SW 1271 (cell line): Measurements from ENCODE around the gene LIFR.
"Not testable (repeated sequence)": the region's sequence is repeated elsewhere in the genome, so short reads cannot be mapped to it uniquely, and the experiment has no call there.

Experiments used
- DNase-seq, 2 experiments: peaks; one replicate each; lab custom pipeline; 2025; lab: John Stamatoyannopoulos, UW

Gene LIFR

DNA sequence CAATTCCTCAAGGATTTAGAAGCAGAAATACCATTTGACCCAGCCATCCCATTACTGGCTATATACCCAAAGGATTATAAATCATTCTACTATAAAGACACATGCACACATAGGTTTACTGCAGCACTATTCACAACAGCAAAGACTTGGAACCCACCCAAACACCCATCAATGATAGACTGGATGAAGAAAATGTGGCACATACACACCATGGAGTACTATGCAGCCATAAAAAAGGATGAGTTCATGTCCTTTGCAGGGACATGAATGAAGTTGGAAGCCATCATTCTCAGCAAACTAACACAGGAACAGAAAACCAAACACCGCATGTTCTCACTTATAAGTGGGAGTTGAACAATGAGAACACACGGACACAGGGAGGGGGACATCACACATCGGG lies 39.8 kb downstream of the LIFR start:
- DNase-seq, result not testable (repeated sequence)

DNA sequence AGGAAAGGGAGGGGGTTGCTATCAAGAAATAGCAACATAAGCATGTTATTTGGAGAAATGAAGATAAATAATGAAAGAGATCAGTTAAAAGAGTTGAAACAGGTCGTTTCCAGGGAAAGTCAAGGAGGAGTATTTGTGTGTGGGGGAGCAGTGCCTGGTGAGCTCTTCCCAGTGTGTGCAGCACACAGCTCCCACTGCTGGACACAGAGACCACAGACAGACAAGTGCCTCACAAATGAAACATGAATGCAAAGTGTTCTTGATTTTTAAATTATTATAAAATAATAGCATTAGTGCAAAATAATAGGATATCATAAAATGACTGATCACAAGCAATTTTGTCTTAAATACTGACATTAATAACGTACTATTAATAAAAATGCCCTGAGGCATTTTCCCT lies 40.8 kb downstream of the LIFR start:
- DNase-seq, result peak in 1 of 2 experiments; percentile 13

DNA sequence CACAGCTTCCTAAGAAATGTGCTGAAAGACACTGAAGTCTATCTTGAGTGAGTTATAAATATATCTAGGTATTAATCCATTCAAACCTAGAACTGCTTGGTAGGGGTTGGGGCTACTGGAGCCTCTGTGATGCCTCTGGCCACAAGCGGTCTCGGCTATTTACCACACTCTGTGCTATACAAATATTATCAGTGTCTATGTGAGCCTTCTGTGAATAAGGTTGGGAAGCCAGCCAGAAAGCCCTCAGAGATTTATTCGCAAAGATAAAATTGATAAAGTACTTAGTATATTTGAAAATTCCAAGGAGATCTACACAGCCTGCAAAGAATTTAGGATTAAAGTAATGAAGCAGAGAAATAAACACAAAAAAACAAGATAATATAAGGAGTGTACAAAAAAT lies 41.4 kb downstream of the LIFR start:
- no peak for DNase-seq

DNA sequence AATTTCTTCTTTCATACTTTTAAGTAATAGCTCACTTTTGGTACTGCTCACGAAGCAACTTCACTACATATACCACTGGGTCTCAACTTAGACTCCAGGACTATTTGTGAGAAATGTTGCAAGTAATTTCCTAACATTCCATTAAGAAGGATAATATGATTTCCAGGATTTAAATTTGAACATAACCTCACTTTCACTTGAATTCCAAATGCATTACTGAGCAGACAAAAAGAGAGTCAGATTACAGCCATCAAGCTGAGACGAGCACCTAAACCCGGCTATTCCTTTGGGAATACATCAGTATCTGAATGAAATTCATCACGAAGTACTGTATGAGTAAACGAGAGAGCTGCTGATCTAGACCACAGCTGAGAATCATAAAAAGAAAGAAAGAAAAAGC lies 47.3 kb downstream of the LIFR start:
- no peak for DNase-seq

DNA sequence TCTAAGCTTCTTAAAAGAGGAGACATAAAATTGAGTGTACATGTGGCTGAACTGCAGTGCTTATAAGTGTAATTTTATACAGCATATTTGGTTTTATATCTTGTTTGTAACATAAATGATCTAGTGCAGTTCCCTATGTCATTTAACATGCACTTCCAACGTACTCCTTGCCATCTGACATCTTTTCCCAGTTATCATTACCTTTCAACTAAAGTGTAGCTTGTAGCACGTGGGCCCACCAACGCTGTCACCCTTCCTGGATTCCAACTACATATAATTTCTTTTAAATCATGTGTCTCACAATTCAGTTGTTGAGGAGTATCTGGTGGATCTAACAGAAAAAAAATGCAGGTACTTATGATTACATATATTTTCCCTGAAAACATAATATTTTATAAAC lies 50.1 kb downstream of the LIFR start:
- no peak for DNase-seq

DNA sequence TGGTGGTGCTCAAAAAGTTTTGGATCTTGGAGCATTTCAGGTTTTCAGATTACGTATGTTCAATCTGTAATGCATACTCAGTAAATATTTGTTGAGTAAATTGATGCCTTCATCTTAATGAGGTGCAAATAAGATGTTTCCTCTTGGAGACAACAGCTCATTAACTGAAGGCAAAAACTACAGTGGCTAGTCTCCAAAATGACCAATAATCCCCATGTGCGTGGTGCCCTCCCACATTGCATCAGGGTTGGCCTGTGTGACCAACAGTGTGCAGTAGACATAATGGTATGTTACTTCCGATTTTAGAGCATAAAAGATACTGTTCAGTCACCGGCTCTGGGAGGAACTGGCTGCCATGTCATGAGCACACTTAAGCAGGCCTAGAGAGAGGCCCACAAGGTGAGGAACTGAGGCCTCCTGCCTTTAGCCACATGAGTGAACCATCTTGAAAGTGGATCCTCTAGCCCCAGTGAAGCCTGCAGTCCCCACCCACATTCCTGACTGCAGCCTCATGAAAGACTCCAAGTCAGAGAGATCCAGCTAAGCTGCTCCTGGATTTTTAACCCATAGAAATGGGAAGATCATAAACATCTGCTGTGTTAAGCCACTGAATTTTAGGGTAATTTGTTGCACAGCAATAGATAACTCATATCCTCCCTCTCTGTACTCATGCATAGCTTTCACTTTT lies 55.7 kb downstream of the LIFR start:
- DNase-seq, result no peak

DNA sequence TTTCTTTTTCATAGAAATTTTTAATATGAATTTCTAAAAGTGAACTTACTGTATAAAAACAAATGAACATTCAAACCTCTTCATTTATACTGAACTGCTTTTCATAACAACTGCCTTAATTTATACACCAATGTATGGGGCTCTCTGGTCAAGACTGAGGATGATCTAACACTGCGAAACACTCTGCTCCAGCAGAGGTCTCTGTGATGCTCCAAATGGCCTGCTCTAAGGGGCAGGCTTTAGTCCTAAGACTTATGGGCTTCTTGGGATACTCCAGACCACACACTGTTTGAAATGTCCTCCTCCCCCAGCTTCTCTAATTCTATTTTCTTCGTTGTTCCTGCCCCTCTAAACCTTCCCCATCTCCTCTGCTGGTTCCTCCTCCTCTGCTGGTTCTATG lies 58.5 kb downstream of the LIFR start:
- peak in 1 of 2 experiments; percentile 30 for DNase-seq

DNA sequence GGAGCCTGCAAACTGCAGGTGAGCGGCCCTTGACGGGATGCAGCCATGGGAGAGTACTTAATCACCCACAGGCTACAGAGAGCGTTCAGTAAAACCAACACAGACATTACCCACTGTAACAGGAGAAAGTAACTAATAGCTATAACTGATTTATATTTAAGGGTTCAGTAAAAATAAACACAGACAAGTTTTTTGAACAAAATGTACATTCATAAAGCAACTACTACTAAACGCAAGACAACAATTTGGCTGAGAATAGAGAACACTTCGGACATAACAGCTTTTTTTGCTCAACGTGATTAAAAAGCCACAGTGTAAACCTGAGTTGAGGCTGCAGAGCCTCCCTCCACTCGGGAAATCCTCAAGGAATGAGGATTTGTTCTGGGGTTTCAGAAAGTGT lies 61.7 kb downstream of the LIFR start:
- DNase-seq, result no peak

DNA sequence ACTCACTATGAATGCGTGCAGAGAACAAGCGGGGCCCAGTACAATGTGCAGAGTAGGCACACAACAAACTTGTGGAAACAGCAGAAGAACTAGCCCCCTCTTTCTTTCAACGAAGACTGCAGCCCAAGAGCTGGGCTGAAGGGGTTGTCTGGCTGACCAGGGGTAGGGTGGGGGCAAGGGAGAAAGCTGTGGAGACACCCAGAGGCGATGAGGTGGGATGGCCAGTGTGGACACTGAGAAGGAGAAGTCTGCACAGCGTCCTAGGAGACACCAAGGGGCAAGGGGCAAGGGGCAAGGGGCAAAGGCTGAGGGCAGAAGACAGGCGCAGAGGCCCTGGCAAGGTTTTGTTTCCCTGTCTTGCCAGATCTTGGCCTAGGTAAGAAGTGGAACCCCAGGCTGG lies 62.3 kb downstream of the LIFR start:
- DNase-seq, result no peak

DNA sequence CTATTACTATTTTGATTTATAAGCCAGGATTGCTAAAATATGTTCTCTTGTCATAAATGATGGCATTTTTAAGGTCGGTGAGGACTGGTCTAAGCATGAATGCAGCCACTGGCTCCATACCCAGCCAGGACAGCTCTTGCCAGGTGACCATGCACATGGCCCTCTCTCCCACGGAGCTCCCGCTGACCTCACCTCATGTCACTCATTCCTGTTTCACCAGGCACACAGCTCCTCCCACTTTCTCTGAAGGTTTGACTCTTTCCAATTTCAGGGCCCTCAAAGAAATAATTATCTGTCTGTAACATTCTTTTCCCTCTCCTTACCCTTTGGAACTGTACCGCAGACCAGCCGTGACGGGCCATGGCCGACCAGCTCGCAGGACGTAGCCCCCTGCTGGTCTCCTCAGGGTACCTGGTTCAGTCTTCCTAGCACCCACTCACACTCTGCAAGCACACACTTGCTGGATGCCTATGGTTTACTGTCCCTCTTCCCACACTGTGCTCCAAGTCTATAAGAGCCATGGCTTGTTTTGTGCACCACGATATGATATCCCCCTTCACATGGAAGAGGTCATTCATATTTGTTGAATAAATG lies 72.5 kb downstream of the LIFR start:
- DNase-seq, result no peak

DNA sequence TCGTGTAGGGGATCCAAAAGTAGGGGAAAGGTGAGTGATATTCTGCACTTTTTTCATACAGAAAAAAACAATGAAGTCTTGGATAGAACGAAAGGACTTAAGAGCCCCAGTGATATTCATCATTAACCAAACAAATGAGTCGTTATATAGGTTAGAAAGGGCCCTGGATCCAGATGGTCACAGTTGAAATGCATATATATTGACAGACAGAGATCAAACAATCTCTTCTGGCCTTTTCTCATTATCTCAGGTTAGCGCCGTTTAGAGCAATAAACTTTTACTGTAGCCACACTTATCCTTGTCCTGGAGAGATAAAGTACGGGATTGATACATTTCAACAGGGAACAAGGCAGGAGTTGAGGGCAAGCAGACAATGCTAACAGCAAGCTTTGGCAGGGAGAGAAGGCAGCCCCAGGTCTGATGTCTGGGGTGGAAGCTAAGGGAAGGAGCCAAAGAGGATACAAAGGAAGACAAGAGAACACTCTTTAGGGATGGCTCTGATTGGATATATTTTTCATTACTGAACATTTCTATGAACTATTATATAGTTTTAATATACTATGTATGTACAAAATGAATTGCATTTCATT lies 77.0 kb downstream of the LIFR start:
- no peak for DNase-seq

DNA sequence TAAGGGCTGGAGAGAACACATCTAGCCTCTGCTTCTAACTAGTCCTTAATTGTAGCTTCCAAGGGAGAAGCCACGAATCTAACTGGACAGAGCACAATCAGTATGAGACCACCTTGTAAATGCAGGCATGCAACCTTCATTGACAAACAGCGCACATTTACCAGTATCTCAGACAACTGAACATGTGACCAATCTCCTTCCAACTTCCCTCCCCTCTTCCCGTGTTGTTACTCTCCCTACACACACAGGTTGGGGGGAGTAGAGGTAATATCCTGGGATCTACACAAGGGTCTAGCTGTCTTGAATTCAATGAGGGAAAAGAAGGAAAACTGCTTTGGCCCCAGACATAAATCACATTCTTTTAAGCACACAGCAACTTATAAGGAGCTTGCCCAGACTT lies 77.6 kb downstream of the LIFR start:
- DNase-seq, result no peak

DNA sequence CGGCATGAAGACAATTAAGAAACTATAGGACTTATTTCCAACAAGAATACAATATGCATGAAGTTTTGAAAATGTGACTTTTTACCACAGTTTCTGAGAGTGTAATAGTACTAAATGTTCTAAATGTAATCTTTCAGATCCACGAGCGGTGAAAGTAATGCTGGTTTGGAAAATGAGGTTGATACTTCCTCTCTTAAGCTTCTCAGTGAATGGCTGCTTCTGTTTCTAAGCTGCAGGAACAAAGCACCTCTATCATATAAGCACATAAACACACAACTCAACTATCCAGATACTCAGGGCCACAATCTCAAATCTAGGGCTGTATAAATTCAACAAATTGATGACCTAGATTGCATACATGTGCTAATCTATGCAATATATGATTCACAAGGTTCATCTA lies 78.3 kb downstream of the LIFR start:
- no peak for DNase-seq

DNA sequence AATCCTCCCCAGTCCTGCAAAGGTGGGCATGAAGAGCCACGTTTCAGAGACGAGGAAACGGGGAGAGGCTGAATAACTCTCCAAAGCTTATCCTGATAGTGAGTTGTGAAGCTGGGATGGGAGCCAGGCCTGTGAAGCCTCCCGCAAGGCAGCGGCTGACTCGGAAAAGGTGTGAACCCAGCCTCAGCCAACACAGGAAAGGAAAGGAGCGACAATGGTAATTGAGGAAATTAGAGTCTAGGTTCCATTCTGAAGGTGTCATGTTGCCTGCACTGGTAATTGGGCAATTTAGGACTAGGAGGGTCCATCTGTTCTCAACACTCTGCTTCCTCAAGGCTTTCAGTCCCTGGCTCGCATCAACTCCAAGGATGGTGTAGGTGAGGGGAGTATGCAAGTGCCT lies 83.4 kb downstream of the LIFR start:
- DNase-seq, result no peak

DNA sequence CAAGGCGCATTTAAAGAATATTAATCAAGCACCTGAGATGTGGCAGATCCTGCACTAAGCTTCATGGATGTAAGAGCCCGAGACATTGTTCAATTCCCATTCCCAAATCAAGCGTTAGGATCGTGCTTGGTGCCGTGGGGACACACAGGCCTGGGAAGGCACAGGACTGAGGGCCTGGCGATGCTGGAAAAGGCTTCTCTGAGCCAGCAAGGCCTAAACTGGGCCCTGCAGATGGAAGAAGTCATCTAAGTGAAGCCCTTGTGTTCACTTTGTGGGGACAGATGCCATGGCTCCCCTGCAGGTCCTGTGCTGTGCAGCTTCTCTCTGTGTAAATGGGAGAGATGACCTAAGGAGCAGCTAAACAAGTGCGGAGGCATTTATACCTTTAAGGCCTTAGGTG lies 83.9 kb downstream of the LIFR start:
- DNase-seq, result no peak

DNA sequence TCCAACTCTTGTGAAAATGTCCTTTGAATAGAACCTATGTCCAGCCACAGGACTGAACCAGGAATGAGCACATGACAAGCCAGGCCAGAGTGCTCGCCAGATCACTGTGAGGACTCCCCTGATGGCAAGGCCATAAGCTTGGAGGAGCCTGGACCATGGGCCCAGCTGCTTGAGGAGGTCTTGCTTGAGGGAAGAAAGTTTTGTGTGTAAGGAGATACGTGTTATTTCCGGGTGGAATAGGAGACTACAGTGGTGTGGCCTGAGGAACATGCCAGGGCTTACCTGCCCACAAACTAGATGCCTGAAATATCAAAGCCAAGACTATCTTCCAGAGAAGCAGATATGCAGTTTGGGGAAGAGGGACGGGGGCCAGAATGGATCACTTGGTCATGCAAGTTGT lies 84.7 kb downstream of the LIFR start:
- DNase-seq, result no peak

DNA sequence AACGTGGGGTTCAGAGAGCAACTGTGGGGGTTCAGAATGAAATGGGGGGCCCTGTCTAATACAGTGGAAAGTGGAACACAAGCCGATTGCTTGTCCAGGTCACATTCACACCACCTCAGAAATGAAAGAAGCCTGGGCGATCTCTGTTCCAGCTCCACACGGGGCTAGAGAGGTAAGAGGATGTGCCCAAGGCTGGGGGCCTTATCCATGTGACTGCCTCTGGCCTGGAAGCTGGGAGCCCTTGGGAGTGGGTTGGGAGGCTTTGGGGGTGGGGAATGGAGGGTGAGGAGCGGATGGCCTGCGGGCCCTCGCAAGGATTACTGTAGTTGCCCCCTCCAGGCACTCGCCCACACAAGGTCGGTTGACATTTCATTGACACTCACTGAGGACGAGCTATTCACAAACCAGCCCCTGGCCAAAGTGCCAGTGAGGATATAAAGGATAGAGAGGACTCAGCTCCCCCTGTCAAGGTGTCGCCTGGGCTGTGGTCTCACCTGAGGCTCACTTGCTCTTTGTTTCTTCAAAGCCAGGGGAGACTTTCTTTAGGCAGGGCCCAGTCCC lies 86.7 kb downstream of the LIFR start:
- DNase-seq, result no peak

DNA sequence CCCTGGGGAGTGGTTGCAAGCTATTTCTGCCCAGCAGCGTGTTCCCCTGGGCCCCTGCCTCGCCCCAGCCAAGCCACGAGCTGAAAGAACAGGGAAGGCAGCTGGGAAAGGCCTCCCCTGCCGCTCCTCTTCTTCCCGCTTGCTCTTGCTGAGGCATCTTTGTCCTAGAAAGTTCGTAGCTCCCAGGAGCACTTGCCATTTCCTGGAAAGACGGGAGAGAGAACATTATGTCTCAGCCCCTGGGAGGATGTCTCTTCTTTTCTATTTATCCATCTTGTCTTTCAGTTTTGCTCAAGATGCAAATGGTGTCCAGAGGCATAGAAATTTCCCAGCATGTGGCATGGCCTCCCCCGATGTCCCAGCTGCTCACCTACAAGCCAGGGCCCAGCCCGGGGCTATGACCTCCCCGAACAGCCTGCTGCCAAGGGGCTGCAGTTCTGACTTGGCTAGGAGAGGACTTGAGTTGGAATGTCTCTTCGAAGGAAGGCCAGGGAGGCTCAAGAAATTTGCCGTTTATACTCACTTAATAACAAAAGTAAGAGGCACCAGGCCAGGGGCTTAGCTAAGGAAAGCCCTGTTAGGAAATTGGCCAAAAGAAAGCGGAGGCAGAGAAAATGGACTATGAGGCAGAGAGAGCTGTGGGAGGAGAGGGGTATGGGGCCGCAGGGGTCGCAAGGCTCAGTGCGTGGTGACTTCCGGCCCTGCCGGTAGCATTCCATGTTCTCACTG lies 87.3 kb downstream of the LIFR start:
- DNase-seq, result no peak

DNA sequence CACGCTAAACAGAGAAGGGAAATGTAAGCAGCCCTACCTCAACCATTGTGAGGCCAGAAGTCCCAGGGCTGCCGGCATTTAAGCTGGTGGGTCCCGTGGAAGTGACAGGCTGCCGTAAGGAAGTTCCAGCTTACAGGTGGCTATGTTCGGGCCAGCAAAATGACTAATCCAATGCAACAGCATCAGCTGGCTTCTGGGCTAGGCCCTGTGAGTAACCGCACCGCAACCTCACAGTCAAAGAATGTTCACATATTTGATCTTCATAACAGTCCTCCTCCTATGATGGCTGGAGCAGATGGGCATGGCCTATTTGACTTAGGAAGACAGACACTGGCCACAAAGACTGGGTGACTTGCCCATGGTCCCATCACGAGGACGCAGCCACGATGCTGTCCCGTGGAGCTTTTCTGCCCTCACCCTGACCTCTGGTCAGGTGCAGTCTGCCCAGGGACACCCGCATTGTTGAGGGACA lies 88.2 kb downstream of the LIFR start:
- peak; percentile 17 to 42 for DNase-seq

DNA sequence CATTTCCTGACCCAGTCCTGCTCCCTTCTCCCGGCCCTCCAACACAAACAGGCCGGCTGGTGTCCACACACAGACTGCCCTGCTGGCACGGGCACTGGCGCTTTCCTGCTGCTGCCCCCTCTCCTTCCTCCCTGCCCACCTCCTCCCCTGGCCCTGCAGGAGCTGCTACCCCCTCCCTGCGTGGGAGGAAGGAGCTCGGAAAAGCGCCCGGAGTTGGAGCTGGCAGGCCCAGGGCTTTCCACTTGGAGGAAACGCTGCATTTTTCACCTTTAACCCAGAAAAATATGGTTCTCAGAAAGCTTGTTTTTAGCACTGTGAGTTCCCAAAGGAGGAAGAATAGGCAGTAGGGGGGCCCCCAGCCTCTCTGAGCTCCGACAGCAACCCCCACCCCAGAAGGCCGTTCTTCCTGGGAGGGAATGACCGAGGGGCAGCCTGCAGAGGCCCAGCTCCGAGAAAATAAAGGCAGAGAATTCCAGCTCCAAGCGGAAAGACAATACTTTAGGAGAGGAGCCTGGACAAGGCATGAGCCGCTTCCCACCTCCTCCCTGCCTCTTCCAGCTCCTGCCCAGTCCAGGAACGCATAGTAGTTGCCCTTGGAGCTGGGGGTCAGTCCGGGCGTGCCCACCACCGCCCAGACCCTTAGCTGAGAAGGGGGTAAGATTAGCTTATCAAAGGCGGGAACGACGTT lies 88.9 kb downstream of the LIFR start:
- no peak for DNase-seq

DNA sequence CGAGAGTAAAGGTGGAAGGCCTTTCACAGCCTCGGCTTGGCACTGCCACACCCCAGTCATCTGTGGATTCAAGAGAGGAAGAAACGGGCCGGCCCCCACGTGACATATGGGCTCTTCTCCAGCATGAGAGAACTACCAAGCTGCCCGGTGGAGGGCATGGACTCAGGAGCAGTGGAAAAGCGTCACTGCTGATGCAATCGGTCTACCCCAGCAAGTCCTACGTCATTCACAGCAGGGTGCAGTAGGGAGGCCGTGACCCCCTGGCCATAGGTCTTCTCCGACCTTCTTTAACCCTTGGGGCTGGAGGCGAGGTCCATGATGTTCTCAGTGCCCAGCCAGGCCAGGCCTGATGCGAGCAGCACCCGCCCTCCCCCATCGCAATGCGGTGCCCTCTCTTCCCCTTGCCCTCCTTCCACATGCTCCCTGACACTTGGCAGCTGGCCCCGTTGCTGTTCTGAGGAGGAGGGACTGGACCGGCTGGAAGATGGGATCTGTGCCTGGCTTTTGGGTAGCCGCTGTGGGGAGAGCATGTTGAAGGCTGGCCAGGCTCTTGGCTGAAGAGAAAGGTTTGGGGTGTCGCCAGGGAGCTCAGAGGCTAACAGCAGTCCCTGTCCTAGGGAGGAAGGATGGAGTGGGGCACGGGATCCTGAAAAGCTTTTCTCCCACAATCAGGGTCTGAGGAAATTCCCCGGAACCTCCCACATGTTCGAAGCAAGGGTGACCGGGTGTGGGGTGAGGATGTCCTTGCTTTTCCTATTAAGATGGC lies 89.8 kb downstream of the LIFR start:
- DNase-seq, result no peak
